Colonic mucosa (tissue), 4 donors: ENCODE results near the gene TECPR1. TPM values are rescaled to one million over a fixed set of nuclear protein-coding genes. Genes with fewer than 3 reads are reported as not detected.
A peak's percentile ranks its signal among the peaks of the same experiment; 100 is the strongest.

Experiments
- DNase-seq: peaks from one replicate; pipeline ENCODE4 v3.0.0-alpha.2; 2020
- H3K27ac ChIP-seq: fragments of 200-600 bp; one replicate; pipeline ENCODE4 v1.8.0; 2021
- H3K27me3 ChIP-seq: fragments of 200-600 bp; one replicate; pipeline ENCODE4 v1.8.0; 2021
- H3K36me3 ChIP-seq: fragments of 200-600 bp; one replicate; pipeline ENCODE4 v1.8.0; 2021
- H3K4me1 ChIP-seq: fragments of 200-600 bp; one replicate; pipeline ENCODE4 v1.8.0; 2021; ENCODE audit warnings: mild to moderate bottlenecking
- H3K4me3 ChIP-seq: fragments of 200-600 bp; one replicate; pipeline ENCODE4 v1.8.0; 2021
- H3K9ac ChIP-seq, 2 donors: one replicate each; pipeline ENCODE4 v1.7.0; 2013; ENCODE audit warnings: control low read depth in 2 of 2, low read depth in 2 of 2, low read length in 2 of 2
- H3K9me3 ChIP-seq: fragments of 200-600 bp; one replicate; pipeline ENCODE4 v1.8.0; 2021
- intact Hi-C: fragments of 100-400 bp; cut with DNase I; formaldehyde crosslinking; loops from one replicate; pipeline ENCODE4 v1.14.1; 2022
- total RNA-seq, 2 donors: library from RNA; stranded (reverse); fragmentation: NEBNext Ultra II Directional in 1 of 2; extraction: Animal tissue kit (Norgen Biotek cat#: 25700) in 1 of 2; gene quantifications; one replicate each; pipeline ENCODE4 v1.2.1, GENCODE V29; 2021
- TF ChIP-seq, protein P1 (sequence below): fragments of 200-600 bp; IDR thresholded peaks from one replicate; pipeline ENCODE4 v1.8.0; 2022; ENCODE audit warnings: antibody characterized with exemption, mild to moderate bottlenecking
- donor health status: healthy.
- donor health status: DM: no; HTN: no; CAD: no.
- donor health status: DM: no; HTN: no; CAD: no.

Gene TECPR1
- total RNA-seq, 2 donors from 2014 or later: 20.3 to 44.5 TPM

DNA sequence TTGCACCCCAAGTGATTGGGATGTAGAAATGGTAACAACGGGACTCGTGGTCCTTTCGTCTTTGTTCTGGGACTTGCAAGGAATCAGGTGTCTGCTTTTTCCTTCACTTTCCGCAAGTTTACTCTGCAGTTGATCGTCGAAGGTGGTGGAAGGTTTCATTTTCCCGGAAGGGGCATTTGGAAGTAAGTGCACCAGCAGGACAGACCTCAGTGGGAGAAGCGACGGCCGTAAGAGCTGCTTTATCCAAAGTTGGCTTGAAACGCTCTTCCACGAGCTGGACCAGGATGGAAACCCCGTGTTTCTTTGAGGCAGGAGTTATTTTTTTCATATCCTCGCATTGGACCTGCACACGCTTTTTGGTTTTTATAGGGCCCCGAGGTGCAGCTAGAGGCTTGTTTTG, 30.7 kb upstream of the TECPR1 start:
- H3K4me3 ChIP-seq: peak overlapping the region; percentile 66
- TF ChIP-seq, protein P1, sequence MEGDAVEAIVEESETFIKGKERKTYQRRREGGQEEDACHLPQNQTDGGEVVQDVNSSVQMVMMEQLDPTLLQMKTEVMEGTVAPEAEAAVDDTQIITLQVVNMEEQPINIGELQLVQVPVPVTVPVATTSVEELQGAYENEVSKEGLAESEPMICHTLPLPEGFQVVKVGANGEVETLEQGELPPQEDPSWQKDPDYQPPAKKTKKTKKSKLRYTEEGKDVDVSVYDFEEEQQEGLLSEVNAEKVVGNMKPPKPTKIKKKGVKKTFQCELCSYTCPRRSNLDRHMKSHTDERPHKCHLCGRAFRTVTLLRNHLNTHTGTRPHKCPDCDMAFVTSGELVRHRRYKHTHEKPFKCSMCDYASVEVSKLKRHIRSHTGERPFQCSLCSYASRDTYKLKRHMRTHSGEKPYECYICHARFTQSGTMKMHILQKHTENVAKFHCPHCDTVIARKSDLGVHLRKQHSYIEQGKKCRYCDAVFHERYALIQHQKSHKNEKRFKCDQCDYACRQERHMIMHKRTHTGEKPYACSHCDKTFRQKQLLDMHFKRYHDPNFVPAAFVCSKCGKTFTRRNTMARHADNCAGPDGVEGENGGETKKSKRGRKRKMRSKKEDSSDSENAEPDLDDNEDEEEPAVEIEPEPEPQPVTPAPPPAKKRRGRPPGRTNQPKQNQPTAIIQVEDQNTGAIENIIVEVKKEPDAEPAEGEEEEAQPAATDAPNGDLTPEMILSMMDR: no peak
- H3K36me3 ChIP-seq: no peaks in the 10 kb centered on the region
- intact Hi-C loops: no loop called here
- no peaks in the 10 kb centered on the region for H3K27me3 ChIP-seq
- no peaks in the 10 kb centered on the region for H3K9me3 ChIP-seq
- H3K4me1 ChIP-seq: peaks cover 37% of the 10 kb centered on the region
- peak overlapping the region; percentile 79 to 99 for H3K9ac ChIP-seq
- H3K27ac ChIP-seq: peak overlapping the region; percentile 91
- DNase-seq: no peak

DNA sequence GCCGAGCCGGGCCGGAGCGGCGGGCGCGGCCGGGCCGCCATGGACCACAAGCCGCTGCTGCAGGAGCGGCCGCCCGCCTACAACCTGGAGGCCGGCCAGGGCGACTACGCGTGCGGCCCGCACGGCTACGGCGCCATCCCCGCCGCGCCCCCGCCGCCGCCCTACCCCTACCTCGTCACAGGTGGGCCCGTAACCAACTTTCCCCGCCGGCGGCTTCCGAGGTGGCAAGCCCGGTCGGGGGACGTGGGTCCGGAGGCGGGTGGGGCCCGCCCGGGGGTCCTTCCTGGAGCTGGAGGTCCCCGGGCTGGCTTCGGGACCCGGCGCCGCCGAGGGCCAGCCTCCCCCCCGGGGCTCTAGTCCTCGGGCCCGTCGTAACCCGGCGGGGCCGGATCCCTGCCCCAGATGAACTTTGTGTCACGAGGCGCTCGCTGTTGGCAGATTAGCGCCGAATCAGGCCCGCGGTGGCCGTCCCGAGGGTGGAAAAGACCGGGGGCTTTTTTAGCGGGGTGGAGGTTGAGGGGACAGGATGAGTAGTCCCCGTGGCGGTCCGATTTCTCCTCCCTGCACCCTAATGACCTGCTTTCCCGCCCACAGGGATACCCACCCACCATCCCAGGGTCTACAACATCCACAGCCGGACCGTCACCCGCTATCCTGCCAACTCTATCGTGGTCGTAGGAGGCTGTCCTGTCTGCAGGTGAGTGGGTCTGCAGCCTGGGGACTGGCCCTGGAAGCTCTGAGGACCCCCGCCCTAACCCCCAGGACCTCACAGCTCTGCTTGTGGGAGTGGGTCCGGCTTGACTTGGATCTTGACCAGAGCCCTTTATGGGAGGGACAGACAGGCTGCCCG, 29.9 kb upstream of the TECPR1 start:
- H3K27ac ChIP-seq: peak overlapping the region; percentile 91
- H3K9me3 ChIP-seq: no peaks in the 10 kb centered on the region
- H3K36me3 ChIP-seq: no peaks in the 10 kb centered on the region
- TF ChIP-seq, protein P1: no peak
- H3K27me3 ChIP-seq: no peaks in the 10 kb centered on the region
- H3K4me3 ChIP-seq: peak overlapping the region; percentile 66
- peak; percentile 61 for DNase-seq
- peaks cover 30% of the 10 kb centered on the region for H3K4me1 ChIP-seq
- peak overlapping the region; percentile 79 to 99 for H3K9ac ChIP-seq
- intact Hi-C loops: no loop called here

DNA sequence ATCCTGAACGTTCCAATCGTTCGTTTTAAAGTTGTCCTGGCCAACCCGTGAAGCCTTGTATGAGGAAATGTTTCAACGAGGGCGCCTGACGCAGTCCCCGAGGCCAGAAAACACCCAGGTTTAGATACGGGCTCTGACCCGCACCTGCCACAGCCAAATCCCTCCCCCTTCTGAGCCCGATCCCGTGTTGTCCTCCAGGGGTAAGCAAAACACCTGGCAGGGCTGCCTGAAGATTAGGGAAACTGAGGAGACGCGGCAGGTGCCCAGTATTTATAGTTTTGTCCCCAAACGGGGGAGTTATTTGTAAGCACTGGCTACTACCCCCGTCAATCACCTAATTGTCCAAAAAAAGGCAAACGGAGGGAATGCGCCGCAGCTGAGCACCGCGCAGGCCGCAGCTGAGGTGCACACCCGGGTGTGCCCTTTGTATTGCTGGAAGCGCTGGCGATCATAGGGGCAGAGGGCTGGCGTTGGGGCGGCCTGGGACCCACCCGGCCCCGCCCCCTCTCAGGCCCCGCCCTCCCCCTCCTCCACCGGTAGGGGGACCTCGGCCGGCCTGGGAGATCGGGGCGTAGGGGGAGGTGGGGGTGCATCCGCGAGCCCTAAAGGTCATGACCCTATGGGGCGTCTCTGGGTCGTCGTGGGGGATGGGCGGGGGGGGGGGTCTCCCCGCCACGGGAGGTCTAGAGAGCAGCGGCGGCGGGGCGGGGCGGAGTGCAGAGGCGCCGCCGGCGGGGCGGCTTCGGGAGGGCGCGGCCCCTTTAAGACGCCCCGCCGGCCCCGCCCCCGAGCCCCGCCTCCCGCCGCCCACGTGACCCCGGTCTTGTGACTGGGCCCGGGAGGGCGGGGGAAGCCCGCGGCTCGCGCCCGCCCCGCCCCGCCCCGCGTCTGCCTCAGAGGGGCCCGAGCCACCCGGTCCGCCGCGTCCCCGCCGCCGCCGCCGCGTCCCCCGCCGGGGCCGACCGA, 29.0 kb upstream of the TECPR1 start, which contains the start of gene BRI3:
Gene BRI3 (plus strand): TSS at position 896 of the 966 bp plus-strand sequence. CDS start 110 bp downstream, outside the sequence.
- peaks cover 21% of the 10 kb centered on the region for H3K4me1 ChIP-seq
- intact Hi-C loops: no loop called here
- no peaks in the 10 kb centered on the region for H3K36me3 ChIP-seq

DNA sequence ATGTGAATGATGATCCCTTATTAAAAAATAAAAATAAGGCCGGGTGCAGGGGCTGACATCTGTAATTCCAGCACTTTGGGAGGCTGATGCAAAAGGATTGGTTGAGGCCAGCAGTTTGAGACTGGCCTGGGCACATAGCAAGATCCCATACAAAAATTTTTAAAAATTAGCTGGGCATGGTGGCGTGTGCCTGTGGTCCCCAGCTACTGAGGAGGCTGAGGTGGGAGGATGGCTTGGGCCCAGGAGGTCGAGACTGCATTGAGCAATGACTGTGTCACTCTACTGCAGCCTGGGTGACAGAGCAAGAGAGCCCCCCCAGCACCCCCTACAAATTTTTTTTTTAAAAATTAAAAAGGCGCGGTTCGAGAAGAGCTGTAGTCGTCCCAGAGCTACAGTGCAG, 28.3 kb upstream of the TECPR1 start:
- intact Hi-C loops: no loop called here
- Histone ChIP-seq H3K9me3 (no peaks in the 10 kb centered on the region), H3K27me3 (no peaks in the 10 kb centered on the region), H3K9ac (peak overlapping the region in 1 of 2 donors; percentile 97), H3K4me3 (peak overlapping the region; percentile 38), H3K4me1 (peaks cover 14% of the 10 kb centered on the region), H3K27ac (peak overlapping the region; percentile 85), H3K36me3 (no peaks in the 10 kb centered on the region)
- TF ChIP-seq, protein P1: no peak
- no peak for DNase-seq

More for the DNA sequence above, 29.0 kb upstream of the TECPR1 start, which contains the start of gene BRI3:
- Histone ChIP-seq H3K9me3 (no peaks in the 10 kb centered on the region), H3K27ac (peak within 1 kb of the TSS; percentile 91), H3K27me3 (no peaks in the 10 kb centered on the region), H3K9ac (peak within 1 kb of the TSS; percentile 79 to 99), H3K4me3 (peak within 1 kb of the TSS; percentile 66)
- TF ChIP-seq, protein P1: peak; percentile 24
- DNase-seq: peak; percentile 95

DNA sequence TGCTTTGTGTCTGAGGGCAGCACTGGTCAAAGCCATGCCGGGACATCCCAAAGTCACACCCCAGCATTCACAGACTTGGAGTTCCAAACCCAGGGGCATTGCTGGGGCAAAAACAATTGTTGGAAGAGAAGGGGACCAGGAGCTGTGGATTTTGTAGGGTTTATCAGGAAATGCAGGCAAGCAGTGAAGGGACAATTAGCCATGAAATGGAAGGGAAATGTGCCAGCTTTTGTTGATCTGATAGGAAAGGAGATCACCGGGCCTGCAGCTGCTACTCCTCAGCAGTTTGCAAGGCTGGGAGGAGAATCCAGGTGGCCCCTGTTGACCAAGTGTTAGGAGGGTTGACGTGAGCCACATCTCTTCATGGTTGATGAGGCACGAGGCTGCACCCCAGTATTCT, 26.9 kb upstream of the TECPR1 start:
- H3K27ac ChIP-seq: no peak overlapping the region
- TF ChIP-seq, protein P1: no peak
- H3K36me3 ChIP-seq: no peaks in the 10 kb centered on the region
- no peak overlapping the region for H3K4me3 ChIP-seq
- no peaks in the 10 kb centered on the region for H3K9me3 ChIP-seq
- intact Hi-C loops: no loop called here
- DNase-seq: no peak
- peaks cover 4% of the 10 kb centered on the region for H3K4me1 ChIP-seq
- H3K27me3 ChIP-seq: no peaks in the 10 kb centered on the region
- no peak overlapping the region for H3K9ac ChIP-seq
